Neural crest cell (in vitro differentiated cells): ENCODE results near the gene AGBL4. TPM values are rescaled to one million over a fixed set of nuclear protein-coding genes. Genes with fewer than 3 reads are reported as not detected.

Source experiments
- DNase-seq: peaks from one replicate; pipeline ENCODE4 v3.0.0; 2021; ENCODE audit warnings: low read depth, mixed read lengths, low spot score
- H3K27ac Mint-ChIP-seq: one replicate; pipeline ENCODE4 v1.8.0; 2021; ENCODE audit warnings: mild to moderate bottlenecking, mixed read lengths; ENCODE audit not compliant: unreplicated experiment
- H3K27me3 Mint-ChIP-seq: 2 replicates; pipeline ENCODE4 v1.8.0; 2021; ENCODE audit warnings: low read depth, mild to moderate bottlenecking, mixed read lengths
- H3K36me3 Mint-ChIP-seq: 2 replicates; pipeline ENCODE4 v1.8.0; 2021; ENCODE audit warnings: low read depth, mild to moderate bottlenecking, mixed read lengths
- H3K4me1 Mint-ChIP-seq: 2 replicates; pipeline ENCODE4 v1.8.0; 2021; ENCODE audit warnings: mixed read lengths
- H3K4me3 Mint-ChIP-seq: one replicate; pipeline ENCODE4 v1.8.0; 2021; ENCODE audit warnings: mild to moderate bottlenecking, mixed read lengths
- H3K9me3 Mint-ChIP-seq: 2 replicates; pipeline ENCODE4 v1.8.0; 2021; ENCODE audit warnings: mixed read lengths
- CTCF ChIP-seq: fragments of 200-600 bp; sonication (generic); conservative IDR thresholded peaks from 2 replicates; pipeline ENCODE4 v1.5.0; 2021; ENCODE audit warnings: antibody characterized with exemption, mild to moderate bottlenecking
- total RNA-seq: library from RNA; stranded (reverse); gene quantifications from 2 replicates; pipeline ENCODE4 v1.2.1, GENCODE V29; 2021

AGBL4 gene
- total RNA-seq, 1 donor from 2014 or later = 0.09 TPM

GRCh38 chr1:49208712-49209111, 815.0 kb downstream of the AGBL4 start:
- DNase-seq = no peak
- no peaks in the 10 kb centered on the region for H3K27me3 Mint-ChIP-seq
- no peak for TF ChIP-seq CTCF
- no peak overlapping the region for H3K4me3 Mint-ChIP-seq
- H3K9me3 Mint-ChIP-seq = peaks cover 28% of the 10 kb centered on the region
- H3K36me3 Mint-ChIP-seq = no peaks in the 10 kb centered on the region
- H3K27ac Mint-ChIP-seq = no peak overlapping the region
- no peaks in the 10 kb centered on the region for H3K4me1 Mint-ChIP-seq

- peaks cover 33% of the 10 kb centered on the region for H3K9me3 Mint-ChIP-seq
- no peak overlapping the region for H3K27ac Mint-ChIP-seq
- no peak for TF ChIP-seq CTCF
Measured at GRCh38 chr1:49204720-49205119, 819.0 kb downstream of the AGBL4 start.

GRCh38 chr1:49200738-49201137, 823.0 kb downstream of the AGBL4 start:
- DNase-seq = no peak
- Mint-ChIP-seq H3K27me3 (no peaks in the 10 kb centered on the region), H3K9me3 (peaks cover 34% of the 10 kb centered on the region), H3K36me3 (peaks cover 6% of the 10 kb centered on the region), H3K4me1 (no peaks in the 10 kb centered on the region), H3K4me3 (no peak overlapping the region), H3K27ac (no peak overlapping the region)
- no peak for TF ChIP-seq CTCF

More at GRCh38 chr1:49204720-49205119, 819.0 kb downstream of the AGBL4 start:
- Mint-ChIP-seq H3K27me3 (no peaks in the 10 kb centered on the region), H3K4me3 (no peak overlapping the region), H3K36me3 (peaks cover 3% of the 10 kb centered on the region), H3K4me1 (no peaks in the 10 kb centered on the region)
- DNase-seq = no peak

- Mint-ChIP-seq H3K4me3 (no peak overlapping the region), H3K9me3 (peaks cover 35% of the 10 kb centered on the region)
Measured at GRCh38 chr1:49199564-49199963, 824.2 kb downstream of the AGBL4 start.

GRCh38 chr1:49197081-49197480, 826.7 kb downstream of the AGBL4 start:
- H3K27me3 Mint-ChIP-seq = no peaks in the 10 kb centered on the region
- H3K4me1 Mint-ChIP-seq = no peaks in the 10 kb centered on the region
- no peak for DNase-seq
- no peak for TF ChIP-seq CTCF
- H3K4me3 Mint-ChIP-seq = no peak overlapping the region
- H3K36me3 Mint-ChIP-seq = peaks cover 13% of the 10 kb centered on the region
- H3K9me3 Mint-ChIP-seq = peaks cover 24% of the 10 kb centered on the region
- H3K27ac Mint-ChIP-seq = no peak overlapping the region

More at GRCh38 chr1:49199564-49199963, 824.2 kb downstream of the AGBL4 start:
- TF ChIP-seq CTCF = no peak
- Mint-ChIP-seq H3K4me1 (no peaks in the 10 kb centered on the region), H3K27me3 (no peaks in the 10 kb centered on the region), H3K27ac (no peak overlapping the region), H3K36me3 (peaks cover 13% of the 10 kb centered on the region)
- DNase-seq = no peak

GRCh38 chr1:49190138-49190537, 833.6 kb downstream of the AGBL4 start:
- peaks cover 10% of the 10 kb centered on the region for H3K36me3 Mint-ChIP-seq
- H3K4me3 Mint-ChIP-seq = no peak overlapping the region
- H3K27ac Mint-ChIP-seq = no peak overlapping the region
- peaks cover 27% of the 10 kb centered on the region for H3K9me3 Mint-ChIP-seq
- no peak for TF ChIP-seq CTCF
- H3K27me3 Mint-ChIP-seq = no peaks in the 10 kb centered on the region
- DNase-seq = no peak
- H3K4me1 Mint-ChIP-seq = no peaks in the 10 kb centered on the region
